BLaER1 treated with 17β-estradiol and CSF1 and Interleukin-3, amounts not matched to agents 10 nM and 100 nM (cell line): ENCODE measurements around the gene SYK.
"Not testable (repeated sequence)": the region's sequence is repeated elsewhere in the genome, so short reads cannot be mapped to it uniquely, and the experiment has no call there.

ENCODE experiments used
- H3K27ac ChIP-seq, 11 experiments: shearing (Covaris generic); formaldehyde crosslinking; 2 replicates each; pipeline ENCODE4 v1.8.1; 2022
- H3K27me3 ChIP-seq, 11 experiments: shearing (Covaris generic); formaldehyde crosslinking; 2 replicates each; pipeline ENCODE4 v1.8.1; 2022
- H3K36me3 ChIP-seq, 11 experiments: shearing (Covaris generic); formaldehyde crosslinking; 2 replicates each; pipeline ENCODE4 v1.8.1; 2022
- H3K4me1 ChIP-seq, 10 experiments: shearing (Covaris generic); formaldehyde crosslinking; 2 replicates each; pipeline ENCODE4 v1.8.1; 2022
- H3K4me2 ChIP-seq, 11 experiments: shearing (Covaris generic); formaldehyde crosslinking; 2 replicates each; pipeline ENCODE4 v1.8.1; 2022
- H3K4me3 ChIP-seq, 10 experiments: shearing (Covaris generic); formaldehyde crosslinking; 2 replicates each; pipeline ENCODE4 v1.8.1; 2022
- H3K9ac ChIP-seq, 11 experiments: shearing (Covaris generic); formaldehyde crosslinking; 2 replicates each; pipeline ENCODE4 v1.8.1; 2022
- H3K9me3 ChIP-seq, 11 experiments: shearing (Covaris generic); formaldehyde crosslinking; replicated peaks in 1 of 11; 2 replicates each; pipeline ENCODE4 v1.8.1; 2022
- H4K20me1 ChIP-seq, 11 experiments: shearing (Covaris generic); formaldehyde crosslinking; 2 replicates each; pipeline ENCODE4 v1.8.1; 2022
- Cebpa-rat ChIP-seq, 11 experiments: shearing (Covaris generic); IDR thresholded peaks; 2 replicates each; pipeline ENCODE4 v1.8.1; 2022

The SYK gene

GRCh38 chr9:90789408-90789807, 12.2 kb upstream of the SYK start:
- TF ChIP-seq Cebpa-rat (IDR thresholded peaks at IDR 0.05): no peak
- no peaks in the 10 kb centered on the region for H4K20me1 ChIP-seq

GRCh38 chr9:90789862-90790261, 11.8 kb upstream of the SYK start:
- no peak overlapping the region for H3K9ac ChIP-seq
- no peak for TF ChIP-seq Cebpa-rat (IDR thresholded peaks at IDR 0.05)
- no peaks in the 10 kb centered on the region for H3K36me3 ChIP-seq
- H3K27ac ChIP-seq: no peak overlapping the region
- H3K4me3 ChIP-seq: no peak overlapping the region
- no peaks in the 10 kb centered on the region for H3K27me3 ChIP-seq
- H4K20me1 ChIP-seq: no peaks in the 10 kb centered on the region
- peaks cover 1 to 44% (median 4%) of the 10 kb centered on the region in 10 experiments for H3K4me1 ChIP-seq
- peaks cover 0 to 22% (median 4%) of the 10 kb centered on the region in 11 experiments; a peak in 7 of 22 replicates for H3K9me3 ChIP-seq
- H3K4me2 ChIP-seq: peak overlapping the region in 4 of 11 experiments; percentile 21 to 72 (median 36); a peak in 3 of 22 replicates

More at GRCh38 chr9:90789408-90789807, 12.2 kb upstream of the SYK start:
- Histone ChIP-seq H3K27me3 (no peaks in the 10 kb centered on the region), H3K27ac (no peak overlapping the region), H3K36me3 (no peaks in the 10 kb centered on the region), H3K4me1 (peaks cover 0 to 39% (median 3%) of the 10 kb centered on the region in 10 experiments; a peak in 10 of 20 replicates), H3K4me3 (no peak overlapping the region), H3K9ac (no peak overlapping the region), H3K4me2 (peak overlapping the region in 5 of 11 experiments; percentile 12 to 72 (median 30); a peak in 8 of 22 replicates), H3K9me3 (peaks cover 0 to 22% (median 4%) of the 10 kb centered on the region in 11 experiments; a peak in 7 of 22 replicates)

GRCh38 chr9:90793024-90793423, 8.6 kb upstream of the SYK start:
- H3K9ac ChIP-seq, H3K4me3 ChIP-seq, H3K36me3 ChIP-seq, H3K27me3 ChIP-seq, H4K20me1 ChIP-seq, H3K27ac ChIP-seq: not testable (repeated sequence)
- H3K4me2 ChIP-seq: 0 out of 22 replicates have a peak overlapping the region, but pooled peaks of 1 of the 11 experiments have one; percentile 37
- peaks cover 0 to 22% (median 6%) of the 10 kb centered on the region in 11 experiments; a peak in 7 of 22 replicates for H3K9me3 ChIP-seq
- peaks cover 7 to 59% (median 22%) of the 10 kb centered on the region in 10 experiments for H3K4me1 ChIP-seq

GRCh38 chr9:90793729-90794128, 7.9 kb upstream of the SYK start:
- Histone ChIP-seq H3K4me1 (peaks cover 7 to 55% (median 22%) of the 10 kb centered on the region in 10 experiments), H3K4me2 (peak overlapping the region in 2 of 11 experiments; percentile 29 to 37; a peak in 2 of 22 replicates), H4K20me1 (no peaks in the 10 kb centered on the region), H3K9ac (no peak overlapping the region), H3K27ac (no peak overlapping the region), H3K36me3 (no peaks in the 10 kb centered on the region), H3K9me3 (peaks cover 0 to 22% (median 6%) of the 10 kb centered on the region in 11 experiments; a peak in 7 of 22 replicates), H3K27me3 (no peaks in the 10 kb centered on the region), H3K4me3 (no peak overlapping the region)
- no peak for TF ChIP-seq Cebpa-rat (IDR thresholded peaks at IDR 0.05)

- Histone ChIP-seq H3K27me3 (no peaks in the 10 kb centered on the region), H3K9me3 (peaks cover 0 to 20% (median 6%) of the 10 kb centered on the region in 11 experiments; a peak in 7 of 22 replicates), H3K27ac (peak overlapping the region in 5 of 11 experiments; percentile 53 to 79 (median 73); a peak in 11 of 22 replicates), H3K36me3 (no peaks in the 10 kb centered on the region), H3K4me2 (peak overlapping the region; percentile 32 to 94 (median 69)), H3K9ac (peak overlapping the region in 1 of 11 experiments; percentile 4; a peak in 1 of 22 replicates), H3K4me3 (0 out of 20 replicates have a peak overlapping the region, but pooled peaks of 1 of the 10 experiments have one; percentile 1), H4K20me1 (no peaks in the 10 kb centered on the region), H3K4me1 (peaks cover 7 to 52% (median 21%) of the 10 kb centered on the region in 10 experiments)
- no peak for TF ChIP-seq Cebpa-rat (IDR thresholded peaks at IDR 0.05)
Measured at GRCh38 chr9:90795084-90795483, 6.5 kb upstream of the SYK start.

GRCh38 chr9:90795871-90796317, 5.7 kb upstream of the SYK start:
- Histone ChIP-seq H3K4me1 (peaks cover 14 to 60% (median 28%) of the 10 kb centered on the region in 10 experiments), H3K9me3 (peaks cover 0 to 15% (median 6%) of the 10 kb centered on the region in 11 experiments; a peak in 7 of 22 replicates), H3K36me3 (no peaks in the 10 kb centered on the region), H3K27ac (peak overlapping the region in 8 of 11 experiments; percentile 41 to 79 (median 56); a peak in 14 of 22 replicates), H4K20me1 (no peaks in the 10 kb centered on the region), H3K9ac (peak overlapping the region in 4 of 11 experiments; percentile 40 to 61 (median 52); a peak in 7 of 22 replicates), H3K4me3 (no peak overlapping the region), H3K4me2 (peak overlapping the region in 10 of 11 experiments; percentile 32 to 94 (median 72); a peak in 18 of 22 replicates), H3K27me3 (no peaks in the 10 kb centered on the region)
- TF ChIP-seq Cebpa-rat (IDR thresholded peaks at IDR 0.05): peak in 3 of 11 experiments; percentile 38 to 65 (median 42); a peak in 6 of 22 replicates

- H3K4me3 ChIP-seq: no peak overlapping the region
- no peaks in the 10 kb centered on the region for H3K36me3 ChIP-seq
- H4K20me1 ChIP-seq: peaks cover 0 to under 1% (median 0%) of the 10 kb centered on the region in 11 experiments; a peak in 1 of 22 replicates
- peaks cover 31 to 55% (median 45%) of the 10 kb centered on the region in 10 experiments for H3K4me1 ChIP-seq
- H3K27me3 ChIP-seq: no peaks in the 10 kb centered on the region
- no peak for TF ChIP-seq Cebpa-rat (IDR thresholded peaks at IDR 0.05)
- H3K9me3 ChIP-seq: peaks cover 0 to 6% (median 0%) of the 10 kb centered on the region in 11 experiments; a peak in 1 of 22 replicates
- no peak overlapping the region for H3K27ac ChIP-seq
- H3K4me2 ChIP-seq: peak overlapping the region in 1 of 11 experiments; percentile 11; a peak in 4 of 22 replicates
- H3K9ac ChIP-seq: no peak overlapping the region
Measured at GRCh38 chr9:90799271-90799852, 2.3 kb upstream of the SYK start.

GRCh38 chr9:90801973-90802322, 329 bp downstream of the SYK start:
- peak overlapping the region; percentile 87 to 98 (median 94) for H3K4me2 ChIP-seq
- no peak for TF ChIP-seq Cebpa-rat (IDR thresholded peaks at IDR 0.05)
- peaks cover 1 to 26% (median 13%) of the 10 kb centered on the region in 11 experiments; a peak in 15 of 22 replicates for H4K20me1 ChIP-seq
- H3K9ac ChIP-seq: peak overlapping the region; percentile 89 to 99 (median 96)
- peaks cover 41 to 54% (median 51%) of the 10 kb centered on the region in 10 experiments for H3K4me1 ChIP-seq
- peak overlapping the region; percentile 70 to 99 (median 90) for H3K4me3 ChIP-seq
- H3K27ac ChIP-seq: peak overlapping the region; percentile 90 to 99 (median 94)
- peaks cover 0 to 4% (median 0%) of the 10 kb centered on the region in 11 experiments; a peak in 5 of 22 replicates for H3K36me3 ChIP-seq
- H3K9me3 ChIP-seq: peaks cover 0 to 6% (median 0%) of the 10 kb centered on the region in 11 experiments; a peak in 1 of 22 replicates
- no peaks in the 10 kb centered on the region for H3K27me3 ChIP-seq
